Subcutaneous abdominal adipose tissue (tissue), 5 donors: ENCODE measurements around the gene KIAA1958.

Experiments used
- H3K27ac ChIP-seq: one replicate; pipeline ENCODE4 v1.7.0; 2013; ENCODE audit warnings: low read depth, mild to moderate bottlenecking, inconsistent platforms, low read length, moderate library complexity
- H3K27me3 ChIP-seq, 5 donors: one replicate each; pipeline ENCODE4 v1.7.0; 2013; ENCODE audit warnings: low read length in 5 of 5, inconsistent platforms in 1 of 5; ENCODE audit not compliant: control insufficient read depth in 5 of 5, insufficient read depth in 4 of 5
- H3K36me3 ChIP-seq, 5 donors: one replicate each; pipeline ENCODE4 v1.7.0; 2013; ENCODE audit warnings: low read length in 5 of 5; ENCODE audit not compliant: control insufficient read depth in 5 of 5, insufficient read depth in 5 of 5
- H3K4me1 ChIP-seq, 5 donors: one replicate each; pipeline ENCODE4 v1.7.0; 2013; ENCODE audit warnings: low read length in 5 of 5, mild to moderate bottlenecking in 3 of 5, moderate library complexity in 1 of 5; ENCODE audit not compliant: control insufficient read depth in 5 of 5, insufficient read depth in 5 of 5
- H3K4me3 ChIP-seq, 5 donors: one replicate each; pipeline ENCODE4 v1.7.0; 2013; ENCODE audit warnings: low read length in 5 of 5, low read depth in 1 of 5
- H3K9ac ChIP-seq, 5 donors: one replicate each; pipeline ENCODE4 v1.7.0; 2013; ENCODE audit warnings: low read length in 5 of 5, mild to moderate bottlenecking in 4 of 5, moderate library complexity in 3 of 5
- H3K9me3 ChIP-seq, 5 donors: one replicate each; pipeline ENCODE4 v1.7.0; 2013; ENCODE audit warnings: low read length in 5 of 5; ENCODE audit not compliant: control insufficient read depth in 5 of 5
- donor health status: healthy.
- donor health status: healthy.
- donor health status: healthy.
- donor health status: healthy.
- donor health status: healthy.

KIAA1958 gene

GRCh38 chr9:112558978-112559377 is 72.4 kb downstream of the KIAA1958 start:
- no peak overlapping the region for H3K27ac ChIP-seq
- no peaks in the 10 kb centered on the region for H3K4me1 ChIP-seq
- H3K36me3 ChIP-seq: no peaks in the 10 kb centered on the region
- H3K4me3 ChIP-seq: no peak overlapping the region
- no peaks in the 10 kb centered on the region for H3K27me3 ChIP-seq
- H3K9ac ChIP-seq: no peak overlapping the region
- H3K9me3 ChIP-seq: no peaks in the 10 kb centered on the region

- Histone ChIP-seq H3K9ac (no peak overlapping the region), H3K27me3 (no peaks in the 10 kb centered on the region), H3K27ac (no peak overlapping the region), H3K4me1 (no peaks in the 10 kb centered on the region), H3K36me3 (no peaks in the 10 kb centered on the region), H3K4me3 (no peak overlapping the region), H3K9me3 (peaks cover 0 to 4% (median 0%) of the 10 kb centered on the region in 5 donors)
These were observed 73.2 kb downstream of the KIAA1958 start for GRCh38 chr9:112559629-112560413.

- no peak overlapping the region for H3K9ac ChIP-seq
- H3K4me1 ChIP-seq: no peaks in the 10 kb centered on the region
- no peaks in the 10 kb centered on the region for H3K27me3 ChIP-seq
- H3K9me3 ChIP-seq: peaks cover 0 to 4% (median 0%) of the 10 kb centered on the region in 5 donors
- no peak overlapping the region for H3K4me3 ChIP-seq
- no peak overlapping the region for H3K27ac ChIP-seq
- no peaks in the 10 kb centered on the region for H3K36me3 ChIP-seq
These were observed 75.8 kb downstream of the KIAA1958 start for GRCh38 chr9:112562235-112562958.

GRCh38 chr9:112569186-112569585 is 82.6 kb downstream of the KIAA1958 start:
- Histone ChIP-seq H3K9me3 (peaks cover 0 to 3% (median 0%) of the 10 kb centered on the region in 5 donors), H3K27ac (no peak overlapping the region), H3K4me3 (no peak overlapping the region), H3K9ac (no peak overlapping the region), H3K4me1 (peaks cover 0 to 5% (median 3%) of the 10 kb centered on the region in 5 donors), H3K27me3 (no peaks in the 10 kb centered on the region), H3K36me3 (no peaks in the 10 kb centered on the region)

- Histone ChIP-seq H3K27ac (no peak overlapping the region), H3K9me3 (no peaks in the 10 kb centered on the region), H3K27me3 (no peaks in the 10 kb centered on the region), H3K9ac (no peak overlapping the region), H3K4me3 (no peak overlapping the region), H3K4me1 (peaks cover 0 to 5% (median 3%) of the 10 kb centered on the region in 5 donors), H3K36me3 (peaks cover 0 to 7% (median 2%) of the 10 kb centered on the region in 5 donors)
These were observed 84.1 kb downstream of the KIAA1958 start for GRCh38 chr9:112570671-112571167.

- no peaks in the 10 kb centered on the region for H3K9me3 ChIP-seq
- H3K4me3 ChIP-seq: no peak overlapping the region
- H3K27ac ChIP-seq: no peak overlapping the region
These were observed 85.2 kb downstream of the KIAA1958 start for GRCh38 chr9:112571624-112572355.

DNA sequence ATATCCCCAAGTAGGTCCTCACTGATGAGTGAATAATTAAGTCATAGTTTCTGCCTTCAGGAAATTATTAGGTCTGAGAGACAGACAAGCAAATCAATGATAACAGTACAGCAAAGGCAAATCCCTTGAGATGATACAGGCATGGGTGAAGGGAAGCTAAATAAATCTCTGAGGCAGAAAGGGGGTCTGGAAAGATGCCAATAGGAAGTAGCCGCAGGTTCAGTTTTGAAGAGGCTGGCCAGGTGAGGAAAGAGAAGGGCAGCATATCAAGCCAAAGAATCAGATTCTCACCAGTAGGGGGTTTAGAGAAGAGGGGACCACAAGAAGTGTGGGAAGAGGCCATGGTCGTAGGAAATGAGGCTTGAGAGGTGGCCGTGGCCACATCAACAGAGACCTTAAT is 85.8 kb downstream of the KIAA1958 start:
- H3K4me1 ChIP-seq: peaks cover 0 to 5% (median 3%) of the 10 kb centered on the region in 5 donors
- H3K27me3 ChIP-seq: no peaks in the 10 kb centered on the region
- no peak overlapping the region for H3K9ac ChIP-seq
- no peak overlapping the region for H3K27ac ChIP-seq
- H3K4me3 ChIP-seq: no peak overlapping the region
- H3K9me3 ChIP-seq: no peaks in the 10 kb centered on the region
- peaks cover 0 to 7% (median 2%) of the 10 kb centered on the region in 5 donors for H3K36me3 ChIP-seq

More at GRCh38 chr9:112571624-112572355, 85.2 kb downstream of the KIAA1958 start:
- Histone ChIP-seq H3K36me3 (peaks cover 0 to 7% (median 2%) of the 10 kb centered on the region in 5 donors), H3K27me3 (no peaks in the 10 kb centered on the region), H3K9ac (no peak overlapping the region), H3K4me1 (peaks cover 0 to 5% (median 3%) of the 10 kb centered on the region in 5 donors)

DNA sequence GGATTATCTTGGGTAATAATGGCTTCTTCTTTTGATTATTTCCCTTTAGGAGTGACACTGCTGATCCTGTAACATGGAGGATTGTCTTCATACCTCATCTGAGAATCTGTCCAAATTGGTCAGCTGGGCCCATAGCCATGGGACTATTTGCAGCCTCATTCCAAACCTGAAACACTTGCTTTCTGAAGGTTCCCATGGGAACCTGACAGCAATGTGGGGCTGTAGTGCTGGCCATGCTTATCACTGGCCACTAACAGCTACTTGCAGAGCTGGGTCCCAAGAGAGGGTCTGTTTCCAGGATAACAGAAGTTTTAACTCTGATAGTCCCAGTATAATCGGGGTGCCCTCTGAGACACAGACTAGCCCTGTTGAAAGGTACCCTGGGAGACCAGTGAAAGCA is 87.4 kb downstream of the KIAA1958 start:
- Histone ChIP-seq H3K27ac (no peak overlapping the region), H3K9ac (no peak overlapping the region), H3K27me3 (no peaks in the 10 kb centered on the region), H3K36me3 (peaks cover 0 to 7% (median 2%) of the 10 kb centered on the region in 5 donors), H3K9me3 (no peaks in the 10 kb centered on the region), H3K4me1 (peaks cover 0 to 5% (median 3%) of the 10 kb centered on the region in 5 donors), H3K4me3 (no peak overlapping the region)

DNA sequence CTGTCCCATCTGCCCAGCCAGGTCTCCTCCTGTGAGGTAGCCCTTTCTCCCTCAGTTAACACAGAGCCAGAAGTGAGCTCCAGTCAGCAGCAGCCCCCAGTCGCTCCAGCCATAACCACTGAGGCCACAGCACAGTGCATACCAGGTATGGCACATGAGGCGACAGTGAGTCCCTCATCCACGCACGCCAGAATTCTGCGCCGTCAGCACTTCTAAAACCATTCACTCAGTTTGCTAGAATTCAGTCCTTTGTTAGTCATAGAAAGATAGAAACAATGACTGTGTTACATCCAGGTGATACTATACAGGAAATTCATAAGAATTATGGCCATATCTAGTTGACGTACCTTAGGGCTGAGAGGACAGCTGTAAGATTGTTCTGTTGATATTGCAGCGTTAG is 88.5 kb downstream of the KIAA1958 start:
- Histone ChIP-seq H3K9ac (no peak overlapping the region), H3K9me3 (no peaks in the 10 kb centered on the region), H3K27ac (no peak overlapping the region), H3K4me3 (no peak overlapping the region), H3K36me3 (peaks cover 0 to 7% (median 2%) of the 10 kb centered on the region in 5 donors), H3K27me3 (no peaks in the 10 kb centered on the region), H3K4me1 (peaks cover 0 to 5% (median 0%) of the 10 kb centered on the region in 5 donors)
